Thoracic aorta (tissue), 2 donors: ENCODE data around the gene SPRY4. TPM values are rescaled to one million over a fixed set of nuclear protein-coding genes. Genes with fewer than 3 reads are reported as not detected.

Experiments
- ATAC-seq: fragments of 150-250 bp; one replicate; pipeline ENCODE4 v1.8.0; 2017; ENCODE audit warnings: low read depth; ENCODE audit not compliant: insufficient number of reproducible peaks, low FRiP score
- DNase-seq: peaks from one replicate; pipeline ENCODE4 v3.0.0-alpha.2; 2020; ENCODE audit warnings: low spot score
- H3K27ac ChIP-seq, 2 donors: fragments of 200-600 bp; sonication (generic); 1 replicate in 1 of 2; 2 replicates in 1 of 2; pipeline ENCODE4 v1.5.1; 2016; ENCODE audit warnings: mild to moderate bottlenecking in 2 of 2, moderate library complexity in 2 of 2
- H3K27me3 ChIP-seq: fragments of 200-600 bp; sonication (generic); replicated peaks from 2 replicates; pipeline ENCODE4 v1.6.0; 2016; ENCODE audit warnings: mild to moderate bottlenecking; ENCODE audit not compliant: insufficient read depth
- H3K36me3 ChIP-seq: fragments of 200-600 bp; sonication (generic); one replicate; pipeline ENCODE4 v1.5.1; 2016
- H3K4me1 ChIP-seq, 2 donors: fragments of 200-600 bp; sonication (generic); 1 replicate in 1 of 2; 2 replicates in 1 of 2; pipeline versions ENCODE4 v1.5.1 to v1.6.0; 2016; ENCODE audit warnings: low read depth in 2 of 2, mild to moderate bottlenecking in 1 of 2; ENCODE audit not compliant: control insufficient read depth in 1 of 2
- H3K4me3 ChIP-seq: fragments of 200-600 bp; sonication (generic); 2 replicates; pipeline ENCODE4 v1.5.1; 2016; ENCODE audit warnings: mild to moderate bottlenecking
- H3K9me3 ChIP-seq: fragments of 200-600 bp; sonication (generic); 2 replicates; pipeline ENCODE4 v1.5.1; 2016
- CTCF ChIP-seq: fragments of 200-600 bp; sonication (generic); IDR thresholded peaks from one replicate; pipeline ENCODE4 v1.5.1; 2019; ENCODE audit warnings: antibody characterized with exemption
- total RNA-seq, 2 donors: library from RNA; depleted of rRNA; stranded (reverse); fragments of >200 nt; gene quantifications; one replicate each; pipeline versions ENCODE4 v1.1.0 to v1.2.3, GENCODE V29; 2016

The SPRY4 gene
- total RNA-seq, 2 donors from 2014 or later: 63.4 to 136 TPM

GRCh38 chr5:142307146-142307890 is 17.5 kb downstream of the SPRY4 start:
- no peaks in the 10 kb centered on the region for H3K9me3 ChIP-seq
- ATAC-seq: no peak
- TF ChIP-seq CTCF: no peak
- no peak overlapping the region for H3K4me3 ChIP-seq
- H3K36me3 ChIP-seq: peaks cover 8% of the 10 kb centered on the region
- no peak overlapping the region for H3K27ac ChIP-seq
- DNase-seq: no peak
- no peaks in the 10 kb centered on the region for H3K27me3 ChIP-seq
- peaks cover 6 to 20% of the 10 kb centered on the region in 2 donors for H3K4me1 ChIP-seq

- no peak overlapping the region for H3K4me3 ChIP-seq
- ATAC-seq (no peak), DNase-seq (no peak)
- no peaks in the 10 kb centered on the region for H3K9me3 ChIP-seq
- H3K36me3 ChIP-seq: peaks cover 6% of the 10 kb centered on the region
- TF ChIP-seq CTCF: no peak
- H3K27ac ChIP-seq: no peak overlapping the region
- peaks cover 6 to 24% of the 10 kb centered on the region in 2 donors for H3K4me1 ChIP-seq
- no peaks in the 10 kb centered on the region for H3K27me3 ChIP-seq
Observed at GRCh38 chr5:142306077-142306502, 18.7 kb downstream of the SPRY4 start.

GRCh38 chr5:142305211-142305610 is 19.6 kb downstream of the SPRY4 start:
- Histone ChIP-seq H3K27me3 (no peaks in the 10 kb centered on the region), H3K4me1 (peaks cover 6 to 28% of the 10 kb centered on the region in 2 donors), H3K36me3 (no peaks in the 10 kb centered on the region), H3K9me3 (no peaks in the 10 kb centered on the region), H3K27ac (peak overlapping the region in 1 of 2 donors; percentile 79), H3K4me3 (no peak overlapping the region)
- DNase-seq (no peak), ATAC-seq (no peak)
- TF ChIP-seq CTCF: no peak

GRCh38 chr5:142304013-142304701 is 20.7 kb downstream of the SPRY4 start:
- H3K27me3 ChIP-seq: no peaks in the 10 kb centered on the region
- H3K9me3 ChIP-seq: no peaks in the 10 kb centered on the region
- peak; percentile 41 for DNase-seq
- H3K27ac ChIP-seq: peak overlapping the region; percentile 71 to 79
- TF ChIP-seq CTCF: no peak
- H3K36me3 ChIP-seq: no peaks in the 10 kb centered on the region
- peak; percentile 72 for ATAC-seq
- H3K4me1 ChIP-seq: peaks cover 6 to 28% of the 10 kb centered on the region in 2 donors
- H3K4me3 ChIP-seq: no peak overlapping the region

GRCh38 chr5:142303565-142303964 is 21.3 kb downstream of the SPRY4 start:
- Histone ChIP-seq H3K27me3 (no peaks in the 10 kb centered on the region), H3K36me3 (no peaks in the 10 kb centered on the region), H3K27ac (peak overlapping the region in 1 of 2 donors; percentile 79), H3K9me3 (no peaks in the 10 kb centered on the region), H3K4me3 (no peak overlapping the region), H3K4me1 (peaks cover 6 to 28% of the 10 kb centered on the region in 2 donors)
- TF ChIP-seq CTCF: no peak
- ATAC-seq (no peak), DNase-seq (no peak)
